Astrocyte (in vitro differentiated cells and primary cell): ENCODE data around the gene KIAA1217. TPM values are rescaled to one million over a fixed set of nuclear protein-coding genes. Genes with fewer than 3 reads are reported as not detected.

Source experiments
- DNase-seq: peaks from one replicate; pipeline ENCODE4 v3.0.0-alpha.2; 2010; ENCODE audit warnings: low read depth
- FAIRE-seq: peaks from 2 replicates; lab custom pipeline; 2011; peaks lifted over from hg19 to GRCh38; lab: Jason Lieb, UNC
- H2AFZ ChIP-seq: 2 replicates; pipeline ENCODE4 v1.6.0; 2012; ENCODE audit warnings: low read depth, low read length, inconsistent platforms
- H3K27ac ChIP-seq: 2 replicates; pipeline ENCODE4 v1.5.1; 2011; ENCODE audit warnings: low read depth, low read length, inconsistent platforms
- H3K27me3 ChIP-seq: 2 replicates; pipeline ENCODE4 v1.6.0; 2011; ENCODE audit warnings: low read length, inconsistent platforms; ENCODE audit not compliant: insufficient read depth
- H3K36me3 ChIP-seq: 2 replicates; pipeline ENCODE4 v1.5.1; 2011; ENCODE audit warnings: low read length, inconsistent platforms; ENCODE audit not compliant: insufficient read depth
- H3K4me1 ChIP-seq: 2 replicates; pipeline ENCODE4 v1.5.1; 2011; ENCODE audit warnings: low read length, inconsistent platforms; ENCODE audit not compliant: insufficient read depth
- H3K4me2 ChIP-seq: 2 replicates; pipeline ENCODE4 v1.6.0; 2012; ENCODE audit warnings: low read length, inconsistent platforms
- H3K4me3 ChIP-seq: 2 replicates; pipeline ENCODE4 v1.5.1; 2011; ENCODE audit warnings: low read depth, mild to moderate bottlenecking, low read length, inconsistent platforms; ENCODE audit not compliant: insufficient read depth
- H3K79me2 ChIP-seq: 2 replicates; pipeline ENCODE4 v1.6.0; 2012; ENCODE audit warnings: mild to moderate bottlenecking, low read length, inconsistent platforms; ENCODE audit not compliant: insufficient read depth
- H3K9ac ChIP-seq: 2 replicates; pipeline ENCODE4 v1.6.0; 2012; ENCODE audit warnings: mild to moderate bottlenecking, low read length, inconsistent platforms
- H3K9me3 ChIP-seq: 2 replicates; pipeline ENCODE4 v1.5.1; 2012; ENCODE audit warnings: low read depth, mild to moderate bottlenecking, low read length, inconsistent platforms; ENCODE audit not compliant: insufficient read depth
- H4K20me1 ChIP-seq: 2 replicates; pipeline ENCODE4 v1.6.0; 2012; ENCODE audit warnings: low read length, inconsistent platforms; ENCODE audit not compliant: insufficient read depth
- H3K27ac Mint-ChIP-seq: one replicate; pipeline ENCODE4 v1.8.0; 2021; ENCODE audit warnings: mild to moderate bottlenecking, mixed read lengths; ENCODE audit not compliant: unreplicated experiment
- H3K27me3 Mint-ChIP-seq: one replicate; pipeline ENCODE4 v1.8.0; 2021; ENCODE audit warnings: low read depth, mixed read lengths; ENCODE audit not compliant: unreplicated experiment
- H3K36me3 Mint-ChIP-seq: one replicate; pipeline ENCODE4 v1.8.0; 2021; ENCODE audit warnings: low read depth, mixed read lengths; ENCODE audit not compliant: unreplicated experiment
- H3K4me1 Mint-ChIP-seq: one replicate; pipeline ENCODE4 v1.8.0; 2021; ENCODE audit warnings: low read depth, mixed read lengths; ENCODE audit not compliant: unreplicated experiment
- H3K4me3 Mint-ChIP-seq: one replicate; pipeline ENCODE4 v1.8.0; 2021; ENCODE audit warnings: mild to moderate bottlenecking, moderate library complexity, mixed read lengths; ENCODE audit not compliant: unreplicated experiment
- H3K9me3 Mint-ChIP-seq: one replicate; pipeline ENCODE4 v1.8.0; 2021; ENCODE audit warnings: mild to moderate bottlenecking, mixed read lengths; ENCODE audit not compliant: unreplicated experiment
- EZH2 ChIP-seq: IDR thresholded peaks from 2 replicates; pipeline ENCODE4 v1.6.1; 2012; ENCODE audit warnings: mild to moderate bottlenecking, low read length, inconsistent platforms; ENCODE audit not compliant: insufficient read depth
- total RNA-seq: library from RNA; stranded (reverse); gene quantifications from 2 replicates; pipeline ENCODE4 v1.2.1, GENCODE V29; 2021
- TF ChIP-seq, protein P1 (sequence below): IDR thresholded peaks from 2 replicates; pipeline ENCODE4 v1.5.1; 2011; ENCODE audit warnings: low read depth, mild to moderate bottlenecking, inconsistent platforms, low read length, moderate library complexity; ENCODE audit not compliant: insufficient read depth

Gene KIAA1217
- total RNA-seq, 1 donor from 2014 or later = 31.8 TPM

DNA sequence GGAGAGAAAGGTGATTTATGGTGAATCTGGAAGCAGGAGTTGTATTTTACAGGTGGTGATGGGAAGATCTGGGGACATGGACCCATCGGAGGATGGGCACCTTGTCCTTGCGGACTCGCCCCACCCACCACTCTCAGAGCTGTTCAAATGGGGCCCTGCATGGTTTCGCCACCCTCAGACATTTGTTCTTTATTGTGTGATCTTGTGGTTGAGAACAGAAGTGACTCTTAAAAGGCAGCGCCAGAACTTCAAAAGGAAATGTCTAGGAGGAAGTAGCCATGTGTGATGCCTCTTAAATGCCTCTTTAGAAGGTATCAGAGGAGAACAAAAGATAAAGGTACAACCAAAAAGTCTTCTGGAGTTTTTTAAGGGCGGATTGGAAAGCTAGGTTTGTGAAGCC lies 205.7 kb downstream of the KIAA1217 start:
- peaks cover under 1% of the 10 kb centered on the region for H3K79me2 ChIP-seq
- H3K4me1 Mint-ChIP-seq = peaks cover 17% of the 10 kb centered on the region
- no peak for FAIRE-seq
- DNase-seq = no peak
- H3K4me2 ChIP-seq = no peak overlapping the region
- H3K9me3 Mint-ChIP-seq = no peaks in the 10 kb centered on the region
- no peak overlapping the region for H3K4me3 Mint-ChIP-seq
- no peaks in the 10 kb centered on the region for H3K27me3 ChIP-seq
- H3K9me3 ChIP-seq = no peaks in the 10 kb centered on the region
- TF ChIP-seq, protein P1, sequence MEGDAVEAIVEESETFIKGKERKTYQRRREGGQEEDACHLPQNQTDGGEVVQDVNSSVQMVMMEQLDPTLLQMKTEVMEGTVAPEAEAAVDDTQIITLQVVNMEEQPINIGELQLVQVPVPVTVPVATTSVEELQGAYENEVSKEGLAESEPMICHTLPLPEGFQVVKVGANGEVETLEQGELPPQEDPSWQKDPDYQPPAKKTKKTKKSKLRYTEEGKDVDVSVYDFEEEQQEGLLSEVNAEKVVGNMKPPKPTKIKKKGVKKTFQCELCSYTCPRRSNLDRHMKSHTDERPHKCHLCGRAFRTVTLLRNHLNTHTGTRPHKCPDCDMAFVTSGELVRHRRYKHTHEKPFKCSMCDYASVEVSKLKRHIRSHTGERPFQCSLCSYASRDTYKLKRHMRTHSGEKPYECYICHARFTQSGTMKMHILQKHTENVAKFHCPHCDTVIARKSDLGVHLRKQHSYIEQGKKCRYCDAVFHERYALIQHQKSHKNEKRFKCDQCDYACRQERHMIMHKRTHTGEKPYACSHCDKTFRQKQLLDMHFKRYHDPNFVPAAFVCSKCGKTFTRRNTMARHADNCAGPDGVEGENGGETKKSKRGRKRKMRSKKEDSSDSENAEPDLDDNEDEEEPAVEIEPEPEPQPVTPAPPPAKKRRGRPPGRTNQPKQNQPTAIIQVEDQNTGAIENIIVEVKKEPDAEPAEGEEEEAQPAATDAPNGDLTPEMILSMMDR = no peak
- no peak for TF ChIP-seq EZH2
- no peak overlapping the region for H3K4me3 ChIP-seq
- H3K27ac Mint-ChIP-seq = no peak overlapping the region
- H3K36me3 ChIP-seq = no peaks in the 10 kb centered on the region
- no peaks in the 10 kb centered on the region for H3K36me3 Mint-ChIP-seq
- H3K4me1 ChIP-seq = peaks cover 6% of the 10 kb centered on the region
- no peak overlapping the region for H3K9ac ChIP-seq
- no peaks in the 10 kb centered on the region for H3K27me3 Mint-ChIP-seq
- H3K27ac ChIP-seq = no peak overlapping the region
- no peaks in the 10 kb centered on the region for H4K20me1 ChIP-seq
- H2AFZ ChIP-seq = no peak overlapping the region

DNA sequence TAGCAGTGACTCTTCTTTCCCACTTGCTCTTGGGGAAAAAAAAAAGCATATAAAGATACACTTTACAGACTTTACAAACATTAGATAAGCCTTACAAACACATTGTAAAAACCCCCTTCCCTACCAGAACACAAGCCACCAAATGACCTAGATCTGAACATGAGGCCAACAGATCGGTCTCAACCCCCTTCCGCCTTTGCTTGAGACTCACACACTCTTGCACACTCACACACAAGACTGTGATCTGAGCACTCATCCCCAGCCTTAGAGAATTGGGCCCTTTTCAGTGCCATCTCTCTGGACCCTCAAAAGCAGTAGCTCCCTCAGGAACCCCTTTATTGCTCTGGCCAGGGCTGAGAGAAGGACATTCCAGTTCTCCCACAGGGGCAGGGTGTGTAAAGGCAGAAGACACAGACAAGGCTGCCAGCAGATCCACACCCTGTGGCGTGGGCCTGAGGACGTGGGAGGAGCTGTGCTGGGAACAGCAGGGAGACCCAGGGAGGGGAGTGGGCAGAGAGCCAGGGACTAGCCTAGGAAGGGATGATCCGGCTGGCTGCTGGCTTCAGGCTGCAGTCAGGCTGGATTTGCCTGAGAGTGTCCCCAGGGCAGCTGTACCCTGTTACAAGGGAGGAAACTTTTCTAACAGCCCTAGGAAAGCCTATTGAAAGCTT lies 206.7 kb downstream of the KIAA1217 start:
- no peaks in the 10 kb centered on the region for H3K9me3 Mint-ChIP-seq
- H3K9me3 ChIP-seq = no peaks in the 10 kb centered on the region
- no peaks in the 10 kb centered on the region for H4K20me1 ChIP-seq
- H3K4me3 ChIP-seq = no peak overlapping the region
- H3K4me1 Mint-ChIP-seq = peaks cover 17% of the 10 kb centered on the region
- H3K4me3 Mint-ChIP-seq = no peak overlapping the region
- H3K27ac Mint-ChIP-seq = peak overlapping the region; percentile 8
- H3K4me1 ChIP-seq = peaks cover 6% of the 10 kb centered on the region
- TF ChIP-seq, protein P1 = no peak
- no peak for TF ChIP-seq EZH2
- no peaks in the 10 kb centered on the region for H3K27me3 ChIP-seq
- no peaks in the 10 kb centered on the region for H3K36me3 ChIP-seq
- FAIRE-seq (no peak), DNase-seq (peak; percentile 58)
- H3K9ac ChIP-seq = peak overlapping the region; percentile 48
- no peak overlapping the region for H3K27ac ChIP-seq
- H2AFZ ChIP-seq = no peak overlapping the region
- peaks cover 3% of the 10 kb centered on the region for H3K79me2 ChIP-seq
- peak overlapping the region; percentile 14 for H3K4me2 ChIP-seq
- H3K27me3 Mint-ChIP-seq = no peaks in the 10 kb centered on the region
- no peaks in the 10 kb centered on the region for H3K36me3 Mint-ChIP-seq

DNA sequence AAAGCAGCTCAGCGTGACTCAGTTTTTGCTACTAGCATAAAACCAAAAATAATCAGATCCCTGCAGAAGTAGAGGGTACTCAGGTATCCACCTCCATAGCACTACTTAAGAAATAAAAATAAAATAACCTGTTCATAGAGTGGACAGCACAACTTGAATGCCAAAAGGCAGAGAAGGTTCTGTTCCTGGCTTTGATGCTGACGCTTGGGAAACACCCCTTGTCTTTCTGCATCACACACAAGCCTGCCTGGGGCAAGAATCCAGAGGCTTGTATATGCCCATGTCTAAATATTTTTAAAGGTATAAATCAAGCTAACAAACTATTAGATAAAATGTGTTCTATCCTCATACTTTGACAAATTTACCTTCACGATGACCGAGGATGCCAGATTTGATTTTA lies 207.3 kb downstream of the KIAA1217 start:
- no peaks in the 10 kb centered on the region for H3K36me3 Mint-ChIP-seq
- FAIRE-seq (no peak), DNase-seq (no peak)
- H2AFZ ChIP-seq = no peak overlapping the region
- H3K27me3 ChIP-seq = no peaks in the 10 kb centered on the region
- no peak overlapping the region for H3K27ac ChIP-seq
- no peak overlapping the region for H3K9ac ChIP-seq
- no peaks in the 10 kb centered on the region for H4K20me1 ChIP-seq
- H3K4me1 ChIP-seq = peaks cover 6% of the 10 kb centered on the region
- peaks cover 3% of the 10 kb centered on the region for H3K79me2 ChIP-seq
- H3K4me3 ChIP-seq = no peak overlapping the region
- no peak overlapping the region for H3K27ac Mint-ChIP-seq
- H3K9me3 ChIP-seq = no peaks in the 10 kb centered on the region
- no peak overlapping the region for H3K4me3 Mint-ChIP-seq
- H3K9me3 Mint-ChIP-seq = no peaks in the 10 kb centered on the region
- TF ChIP-seq, protein P1 = no peak
- no peak for TF ChIP-seq EZH2
- no peak overlapping the region for H3K4me2 ChIP-seq
- H3K36me3 ChIP-seq = no peaks in the 10 kb centered on the region
- H3K27me3 Mint-ChIP-seq = no peaks in the 10 kb centered on the region
- H3K4me1 Mint-ChIP-seq = peaks cover 17% of the 10 kb centered on the region
